Measurements from ENCODE around the gene STK24.

GRCh38 chr13:98556968-98557631 is 19.8 kb downstream of the STK24 start:
- no peak for TF ChIP-seq CTCF (IDR thresholded peaks at IDR 0.05; ENCODE audit: low read length)
- TF ChIP-seq EZH2phosphoT487 (IDR thresholded peaks at IDR 0.05; ENCODE audit: low read length): no peak
- no peak for TF ChIP-seq EZH2 (optimal IDR thresholded peaks at IDR 0.05; ENCODE audit: low read depth, low read length)

Data from MM.1S (cell line).